Natural killer cell (primary cell): ENCODE data around the gene PAPOLA. TPM values are rescaled to one million over a fixed set of nuclear protein-coding genes. Genes with fewer than 3 reads are reported as not detected.

Source experiments
- ATAC-seq, 3 donors: fragments of 150-1000 bp in 2 of 3; fragments of 200-7000 bp in 1 of 3; cut with Tn5 transposase; 1 replicate in 1 of 3; 2 replicates in 2 of 3; pipeline ENCODE4 v1.10.0; 2021; ENCODE audit warnings: mild to moderate bottlenecking in 2 of 3, moderate library complexity in 2 of 3
- DNase-seq, 2 donors: peaks; one replicate each; pipeline versions ENCODE4 v3.0.0 to v3.0.0-alpha.2; 2013 to 2021; ENCODE audit warnings: mixed read lengths in 1 of 2
- H3K27ac ChIP-seq: one replicate; pipeline ENCODE4 v1.5.1; 2013; ENCODE audit warnings: mild to moderate bottlenecking, low read length
- H3K27me3 ChIP-seq: one replicate; pipeline ENCODE4 v1.6.1; 2013; ENCODE audit warnings: low read length; ENCODE audit not compliant: control insufficient read depth, insufficient read depth
- H3K36me3 ChIP-seq: one replicate; pipeline ENCODE4 v1.6.1; 2013; ENCODE audit warnings: low read length; ENCODE audit not compliant: control insufficient read depth, insufficient read depth
- H3K4me1 ChIP-seq: one replicate; pipeline ENCODE4 v1.6.1; 2013; ENCODE audit warnings: low read length; ENCODE audit not compliant: control insufficient read depth, insufficient read depth
- H3K4me3 ChIP-seq: one replicate; pipeline ENCODE4 v1.5.1; 2013; ENCODE audit warnings: low read length
- H3K9me3 ChIP-seq: one replicate; pipeline ENCODE4 v1.6.1; 2013; ENCODE audit warnings: low read length; ENCODE audit not compliant: control insufficient read depth, insufficient read depth
- H3K27ac Mint-ChIP-seq, 2 donors: one replicate each; pipeline ENCODE4 v1.8.0; 2022; ENCODE audit warnings: mild to moderate bottlenecking in 2 of 2, mixed read lengths in 2 of 2, moderate library complexity in 1 of 2
- H3K27me3 Mint-ChIP-seq, 2 donors: one replicate each; pipeline ENCODE4 v1.8.0; 2022; ENCODE audit warnings: low read depth in 2 of 2, mixed read lengths in 2 of 2
- H3K36me3 Mint-ChIP-seq: one replicate; pipeline ENCODE4 v1.8.0; 2022; ENCODE audit warnings: mixed read lengths
- H3K4me1 Mint-ChIP-seq, 2 donors: one replicate each; pipeline ENCODE4 v1.8.0; 2022; ENCODE audit warnings: mixed read lengths in 2 of 2
- H3K4me3 Mint-ChIP-seq: one replicate; pipeline ENCODE4 v1.8.0; 2022; ENCODE audit warnings: mild to moderate bottlenecking, moderate library complexity, mixed read lengths
- H3K9me3 Mint-ChIP-seq, 2 donors: one replicate each; pipeline ENCODE4 v1.8.0; 2022; ENCODE audit warnings: mixed read lengths in 2 of 2
- WGBS: methylation state at CpG from one replicate; pipeline ENCODE4 v1.1.7; 2013; ENCODE audit warnings: missing lambda C conversion rate; ENCODE audit not compliant: insufficient coverage; 5-methylcytosine and 5-hydroxymethylcytosine counted together
- intact Hi-C: fragments of 100-400 bp; cut with micrococcal nuclease; formaldehyde crosslinking; loops from one replicate; pipeline ENCODE4 v1.14.2; 2022
- total RNA-seq, 4 donors: library from RNA; stranded (reverse); fragments of 120-200 nt in 1 of 4; gene quantifications; one replicate each; pipeline versions ENCODE4 v1.2.3 to v1.2.4, GENCODE V29; 2013 to 2022
- TF ChIP-seq, protein P1 (sequence below): fragments of 200-600 bp; IDR thresholded peaks from one replicate; pipeline ENCODE4 v1.8.0; 2022; ENCODE audit warnings: antibody characterized with exemption

The PAPOLA gene
- total RNA-seq, 3 donors from 2014 or later (not counting 1 experiment from before 2014, with no cell fraction given) = 200 to 225 (median 224) TPM

DNA sequence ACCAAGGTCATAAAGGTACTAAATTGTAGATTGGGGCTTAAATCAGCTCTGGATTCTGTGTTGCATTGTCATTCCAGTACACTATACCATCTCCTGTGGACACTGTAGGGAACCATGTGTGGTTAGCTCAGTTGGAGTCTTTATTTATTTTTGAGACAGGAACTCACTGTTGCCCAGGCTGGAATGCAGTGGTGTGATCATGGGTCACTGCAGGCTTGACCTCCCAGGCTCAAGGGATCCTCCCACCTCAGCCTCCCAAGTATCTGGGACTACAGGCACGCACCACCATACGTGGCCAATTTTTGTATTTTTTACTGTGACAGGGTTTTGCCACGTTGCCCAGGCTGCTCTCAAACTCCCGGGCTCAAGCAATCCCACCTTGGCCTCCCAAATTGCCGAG, 6.7 kb downstream of the PAPOLA start:
- Mint-ChIP-seq H3K27me3 (no peaks in the 10 kb centered on the region), H3K9me3 (no peaks in the 10 kb centered on the region), H3K4me3 (no peak overlapping the region), H3K36me3 (no peaks in the 10 kb centered on the region), H3K27ac (peak overlapping the region; percentile 71 to 73), H3K4me1 (peaks cover 77 to 82% of the 10 kb centered on the region in 2 donors)
- ATAC-seq = no peak
- Histone ChIP-seq H3K36me3 (no peaks in the 10 kb centered on the region), H3K4me1 (peaks cover 31% of the 10 kb centered on the region), H3K4me3 (no peak overlapping the region), H3K9me3 (no peaks in the 10 kb centered on the region), H3K27me3 (no peaks in the 10 kb centered on the region), H3K27ac (no peak overlapping the region)
- WGBS = 84% methylated on average over 4 of the region's 5 CpGs
- TF ChIP-seq, protein P1, sequence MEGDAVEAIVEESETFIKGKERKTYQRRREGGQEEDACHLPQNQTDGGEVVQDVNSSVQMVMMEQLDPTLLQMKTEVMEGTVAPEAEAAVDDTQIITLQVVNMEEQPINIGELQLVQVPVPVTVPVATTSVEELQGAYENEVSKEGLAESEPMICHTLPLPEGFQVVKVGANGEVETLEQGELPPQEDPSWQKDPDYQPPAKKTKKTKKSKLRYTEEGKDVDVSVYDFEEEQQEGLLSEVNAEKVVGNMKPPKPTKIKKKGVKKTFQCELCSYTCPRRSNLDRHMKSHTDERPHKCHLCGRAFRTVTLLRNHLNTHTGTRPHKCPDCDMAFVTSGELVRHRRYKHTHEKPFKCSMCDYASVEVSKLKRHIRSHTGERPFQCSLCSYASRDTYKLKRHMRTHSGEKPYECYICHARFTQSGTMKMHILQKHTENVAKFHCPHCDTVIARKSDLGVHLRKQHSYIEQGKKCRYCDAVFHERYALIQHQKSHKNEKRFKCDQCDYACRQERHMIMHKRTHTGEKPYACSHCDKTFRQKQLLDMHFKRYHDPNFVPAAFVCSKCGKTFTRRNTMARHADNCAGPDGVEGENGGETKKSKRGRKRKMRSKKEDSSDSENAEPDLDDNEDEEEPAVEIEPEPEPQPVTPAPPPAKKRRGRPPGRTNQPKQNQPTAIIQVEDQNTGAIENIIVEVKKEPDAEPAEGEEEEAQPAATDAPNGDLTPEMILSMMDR = no peak
- intact Hi-C loops = no loop called here
- no peak for DNase-seq

DNA sequence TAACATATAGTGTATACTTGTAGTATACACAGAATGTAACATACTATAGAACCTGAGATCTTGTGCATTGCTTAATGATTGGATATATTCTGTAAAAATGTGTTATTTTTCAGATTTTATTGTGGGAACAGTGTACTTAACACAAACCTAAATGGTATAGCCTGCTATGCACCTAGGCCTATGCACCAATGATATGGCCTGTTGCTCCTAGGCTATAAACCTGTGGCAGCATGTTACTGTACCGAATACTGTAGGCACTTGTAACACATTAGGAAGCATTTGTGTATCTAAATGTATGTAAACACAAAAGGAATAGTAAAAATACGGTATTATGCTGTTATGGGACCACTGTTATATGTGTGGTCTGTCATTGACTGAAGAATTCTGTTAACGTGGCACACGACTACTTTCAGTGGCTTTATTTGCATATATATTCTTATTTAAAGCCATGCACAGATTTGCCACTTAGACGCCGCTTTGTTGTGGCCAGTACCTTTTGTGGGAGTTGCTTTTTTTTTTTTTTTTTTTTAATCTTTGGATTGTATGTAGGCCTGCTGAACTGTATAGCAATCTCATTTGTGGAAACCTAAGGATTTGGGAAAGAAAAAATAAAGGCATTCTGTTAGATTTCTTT, 7.4 kb downstream of the PAPOLA start:
- H3K27ac Mint-ChIP-seq = peak overlapping the region; percentile 58 to 71

DNA sequence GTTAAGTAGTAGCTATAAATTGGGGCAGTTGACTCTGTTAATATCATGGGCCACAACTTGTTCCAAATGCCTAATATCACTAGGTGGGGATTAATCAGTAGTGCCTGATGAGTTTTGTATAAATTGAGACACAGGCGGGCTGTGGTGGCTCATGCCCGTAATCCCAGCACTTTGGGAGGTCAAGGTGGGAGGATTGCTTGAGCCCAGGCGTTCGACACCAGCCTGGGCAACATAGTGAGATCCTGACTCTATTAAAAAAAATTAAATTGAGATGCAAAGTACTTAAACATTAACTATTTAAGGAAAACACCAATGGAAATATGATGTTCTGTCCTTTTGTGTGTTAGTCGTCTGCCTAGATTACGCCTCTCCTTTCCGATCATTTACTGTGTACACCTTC, 9.0 kb downstream of the PAPOLA start:
- WGBS = 96% methylated on average over 7 of the region's 7 CpGs
- no peak for DNase-seq
- H3K4me3 Mint-ChIP-seq = no peak overlapping the region
- no peak overlapping the region for H3K4me3 ChIP-seq
- no peaks in the 10 kb centered on the region for H3K36me3 ChIP-seq
- no peaks in the 10 kb centered on the region for H3K27me3 Mint-ChIP-seq
- H3K27ac Mint-ChIP-seq = peak overlapping the region in 1 of 2 donors; percentile 0
- no peak for ATAC-seq
- no peaks in the 10 kb centered on the region for H3K9me3 Mint-ChIP-seq
- H3K27ac ChIP-seq = no peak overlapping the region
- peaks cover 16% of the 10 kb centered on the region for H3K4me1 ChIP-seq
- TF ChIP-seq, protein P1 = no peak
- no peaks in the 10 kb centered on the region for H3K9me3 ChIP-seq
- intact Hi-C loops = no loop called here
- no peaks in the 10 kb centered on the region for H3K27me3 ChIP-seq
- H3K36me3 Mint-ChIP-seq = no peaks in the 10 kb centered on the region
- H3K4me1 Mint-ChIP-seq = peaks cover 75 to 82% of the 10 kb centered on the region in 2 donors

More for the DNA sequence above, 7.4 kb downstream of the PAPOLA start:
- 46% methylated on average over 6 of the region's 6 CpGs for WGBS
- Mint-ChIP-seq H3K9me3 (no peaks in the 10 kb centered on the region), H3K4me1 (peaks cover 77 to 82% of the 10 kb centered on the region in 2 donors), H3K4me3 (peak overlapping the region; percentile 9), H3K36me3 (no peaks in the 10 kb centered on the region), H3K27me3 (no peaks in the 10 kb centered on the region)
- TF ChIP-seq, protein P1 = no peak
- Histone ChIP-seq H3K36me3 (no peaks in the 10 kb centered on the region), H3K4me1 (peaks cover 30% of the 10 kb centered on the region), H3K9me3 (no peaks in the 10 kb centered on the region), H3K27me3 (no peaks in the 10 kb centered on the region), H3K27ac (no peak overlapping the region), H3K4me3 (no peak overlapping the region)
- DNase-seq (peak in 1 of 2 donors; percentile 25), ATAC-seq (no peak)
- intact Hi-C loops = no loop called here

DNA sequence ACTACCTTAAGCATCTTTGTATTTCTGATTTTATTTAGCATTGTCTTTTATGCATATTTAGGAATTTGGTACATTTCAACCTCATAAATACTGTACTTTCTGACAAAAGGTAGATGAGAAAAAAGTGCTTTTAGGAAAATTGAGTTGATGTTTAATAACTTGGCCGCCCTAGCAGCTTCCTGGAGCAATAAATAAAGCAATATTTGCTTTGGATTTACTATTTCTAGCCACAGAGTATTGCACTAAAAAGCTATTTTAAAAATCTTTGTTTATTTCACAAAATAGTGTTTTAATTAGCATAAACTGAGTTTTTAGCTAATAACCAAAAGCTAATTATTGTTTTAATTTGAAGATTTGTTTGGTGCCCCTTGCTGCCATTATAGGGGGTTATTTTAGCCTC, 9.5 kb downstream of the PAPOLA start:
- Mint-ChIP-seq H3K27ac (no peak overlapping the region), H3K4me1 (peaks cover 74 to 82% of the 10 kb centered on the region in 2 donors), H3K27me3 (no peaks in the 10 kb centered on the region), H3K4me3 (no peak overlapping the region), H3K36me3 (no peaks in the 10 kb centered on the region), H3K9me3 (no peaks in the 10 kb centered on the region)
- Histone ChIP-seq H3K27ac (no peak overlapping the region), H3K9me3 (no peaks in the 10 kb centered on the region), H3K4me3 (no peak overlapping the region), H3K27me3 (no peaks in the 10 kb centered on the region), H3K4me1 (peaks cover 16% of the 10 kb centered on the region), H3K36me3 (no peaks in the 10 kb centered on the region)
- TF ChIP-seq, protein P1 = no peak
- DNase-seq (no peak), ATAC-seq (no peak)
- intact Hi-C loops = no loop called here
- WGBS = no CpG with 5 or more reads among the region's 1 CpG
